NCI-H345 (cell line): Measurements from ENCODE around the gene FBP1.

ENCODE experiments used
- DNase-seq: peaks from one replicate; lab custom pipeline; 2025; lab: John Stamatoyannopoulos, UW

FBP1 gene

GRCh38 chr9:94656200-94656599 lies 16.9 kb upstream of the FBP1 start:
- DNase-seq, result no peak

- DNase-seq, result no peak
Observed at GRCh38 chr9:94655739-94656138, 16.4 kb upstream of the FBP1 start.

- DNase-seq, result no peak
Observed at GRCh38 chr9:94654165-94654894, 15.0 kb upstream of the FBP1 start.

GRCh38 chr9:94650949-94651348 lies 11.6 kb upstream of the FBP1 start:
- no peak for DNase-seq

GRCh38 chr9:94649100-94649819 lies 9.9 kb upstream of the FBP1 start:
- no peak for DNase-seq

- no peak for DNase-seq
Observed at GRCh38 chr9:94648185-94648584, 8.9 kb upstream of the FBP1 start.

GRCh38 chr9:94645901-94646300 lies 6.6 kb upstream of the FBP1 start:
- no peak for DNase-seq

GRCh38 chr9:94644543-94644942 lies 5.2 kb upstream of the FBP1 start:
- no peak for DNase-seq

GRCh38 chr9:94643741-94644140 lies 4.4 kb upstream of the FBP1 start:
- DNase-seq, result no peak

- DNase-seq, result no peak
Observed at GRCh38 chr9:94643176-94643575, 3.9 kb upstream of the FBP1 start.

- DNase-seq, result no peak
Observed at GRCh38 chr9:94642501-94642900, 3.2 kb upstream of the FBP1 start.

GRCh38 chr9:94639999-94640376 lies 670 bp upstream of the FBP1 start:
- DNase-seq, result no peak

GRCh38 chr9:94638335-94639060 lies 820 bp downstream of the FBP1 start:
- no peak for DNase-seq

GRCh38 chr9:94632737-94633136 lies 6.6 kb downstream of the FBP1 start:
- no peak for DNase-seq

GRCh38 chr9:94631599-94631998 lies 7.7 kb downstream of the FBP1 start:
- no peak for DNase-seq

- no peak for DNase-seq
Observed at GRCh38 chr9:94630833-94631232, 8.5 kb downstream of the FBP1 start.

GRCh38 chr9:94630281-94630680 lies 9.0 kb downstream of the FBP1 start:
- no peak for DNase-seq

- no peak for DNase-seq
Observed at GRCh38 chr9:94627287-94627686, 12.0 kb downstream of the FBP1 start.

- no peak for DNase-seq
Observed at GRCh38 chr9:94625835-94626234, 13.5 kb downstream of the FBP1 start.

- DNase-seq, result no peak
Observed at GRCh38 chr9:94624629-94625028, 14.7 kb downstream of the FBP1 start.

GRCh38 chr9:94623253-94623652 lies 16.1 kb downstream of the FBP1 start:
- DNase-seq, result no peak

GRCh38 chr9:94622087-94622800 lies 17.1 kb downstream of the FBP1 start:
- DNase-seq, result no peak
